Suppressor macrophage treated with lipopolysaccharide for 1 hour (primary cell): ENCODE results near the gene GPS1.
A peak's percentile ranks its signal among the peaks of the same experiment; 100 is the strongest.

Experiments
- DNase-seq, 3 donors: peaks; one replicate each; pipeline ENCODE4 v3.0.0-alpha.2; 2020 to 2022

GPS1 gene

GRCh38 chr17:82029391-82029790 is 22.3 kb upstream of the GPS1 start:
- no peak for DNase-seq

- DNase-seq: no peak
Measured at GRCh38 chr17:82029990-82030469, 21.7 kb upstream of the GPS1 start.

- peak; percentile 86 to 92 (median 88) for DNase-seq
Measured at GRCh38 chr17:82030470-82031302, 21.0 kb upstream of the GPS1 start.

- DNase-seq: peak in 2 of 3 donors; percentile 37 to 69
Measured at GRCh38 chr17:82031303-82031884, 20.3 kb upstream of the GPS1 start, which contains the start of gene RAC3. TSS of gene RAC3 (plus strand) at chr17:82031678. CDS start at chr17:82031762, 84 bp downstream.

GRCh38 chr17:82031885-82032627 is 19.6 kb upstream of the GPS1 start:
- no peak for DNase-seq

GRCh38 chr17:82033359-82034085 is 18.2 kb upstream of the GPS1 start:
- no peak for DNase-seq

- DNase-seq: no peak
Measured at GRCh38 chr17:82034371-82035011, 17.2 kb upstream of the GPS1 start.

GRCh38 chr17:82035488-82035887 is 16.2 kb upstream of the GPS1 start:
- DNase-seq: no peak

GRCh38 chr17:82035956-82036633 is 15.6 kb upstream of the GPS1 start:
- DNase-seq: no peak

- no peak for DNase-seq
Measured at GRCh38 chr17:82036634-82037091, 15.0 kb upstream of the GPS1 start.

GRCh38 chr17:82037092-82037888 is 14.4 kb upstream of the GPS1 start, which contains the start of gene DCXR:
TSS of gene DCXR (minus strand) at chr17:82037697. CDS start at chr17:82037682, 15 bp downstream.
- DNase-seq: peak; percentile 96 to 99 (median 98)

- no peak for DNase-seq
Measured at GRCh38 chr17:82037889-82038195, 13.9 kb upstream of the GPS1 start.

GRCh38 chr17:82038796-82039409 is 12.8 kb upstream of the GPS1 start:
- peak; percentile 54 to 73 (median 67) for DNase-seq

GRCh38 chr17:82039695-82040299 is 11.9 kb upstream of the GPS1 start:
- DNase-seq: no peak

- peak in 2 of 3 donors; percentile 56 to 62 for DNase-seq
Measured at GRCh38 chr17:82041144-82041814, 10.4 kb upstream of the GPS1 start.

- no peak for DNase-seq
Measured at GRCh38 chr17:82042649-82043048, 9.0 kb upstream of the GPS1 start.

GRCh38 chr17:82043507-82043906 is 8.2 kb upstream of the GPS1 start:
- no peak for DNase-seq

GRCh38 chr17:82045936-82046484 is 5.7 kb upstream of the GPS1 start:
- DNase-seq: no peak

GRCh38 chr17:82046903-82047302 is 4.8 kb upstream of the GPS1 start:
- DNase-seq: no peak
